Measurements from ENCODE around the gene SRD5A3. TPM values are rescaled to one million over a fixed set of nuclear protein-coding genes. Genes with fewer than 3 reads are reported as not detected.

SRD5A3 gene
- total and polyA plus RNA-seq, 5 experiments from 2014 or later = 3.2 to 14.8 (median 7.5) TPM

DNA sequence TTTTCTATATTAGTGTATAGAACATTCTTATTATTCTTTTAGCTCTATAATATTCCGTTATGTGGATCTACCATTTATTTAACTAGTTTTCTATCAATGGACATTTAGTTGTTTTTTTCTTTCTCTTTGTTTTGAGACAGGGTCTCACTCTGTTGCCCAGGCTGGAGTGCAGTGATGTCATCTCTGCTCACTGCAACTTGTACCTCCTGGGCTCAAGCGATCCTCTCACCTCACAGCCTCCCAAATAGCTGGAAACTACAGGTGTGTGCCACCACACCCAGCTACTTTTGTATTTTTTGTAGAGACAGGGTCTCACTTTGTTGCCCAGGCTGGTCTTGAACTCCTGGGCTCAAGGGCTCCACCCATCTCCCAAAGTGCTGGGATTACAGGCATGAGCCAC, 60.5 kb downstream of the SRD5A3 start:
- DNase-seq = no peak
- no peaks in the 10 kb centered on the region for H3K27me3 Mint-ChIP-seq
- peak overlapping the region in 1 of 10 donors; percentile 48 for H3K27ac Mint-ChIP-seq
- H3K4me1 Mint-ChIP-seq = peaks cover 15 to 50% (median 45%) of the 10 kb centered on the region in 4 donors
- no peaks in the 10 kb centered on the region for H3K9me3 Mint-ChIP-seq
- peaks cover 0 to 39% (median 5%) of the 10 kb centered on the region in 3 donors for H3K36me3 Mint-ChIP-seq
- no peak overlapping the region for H3K4me3 Mint-ChIP-seq
- no peak for ATAC-seq
- POLR2A ChIA-PET = no interaction called here

GRCh38 chr4:55407119-55407518, 61.1 kb downstream of the SRD5A3 start:
- peaks cover 15 to 54% (median 46%) of the 10 kb centered on the region in 4 donors for H3K4me1 Mint-ChIP-seq
- POLR2A ChIA-PET = no interaction called here

GRCh38 chr4:55407764-55408163, 61.7 kb downstream of the SRD5A3 start:
- no peaks in the 10 kb centered on the region for H3K9me3 Mint-ChIP-seq
- peaks cover 15 to 52% (median 46%) of the 10 kb centered on the region in 4 donors for H3K4me1 Mint-ChIP-seq
- ATAC-seq (no peak), DNase-seq (no peak)
- H3K27ac Mint-ChIP-seq = no peak overlapping the region
- no peak overlapping the region for H3K4me3 Mint-ChIP-seq
- no peaks in the 10 kb centered on the region for H3K27me3 Mint-ChIP-seq
- H3K36me3 Mint-ChIP-seq = peaks cover 0 to 47% (median 5%) of the 10 kb centered on the region in 3 donors
- POLR2A ChIA-PET = no interaction called here

More at GRCh38 chr4:55407119-55407518, 61.1 kb downstream of the SRD5A3 start:
- no peak for ATAC-seq
- DNase-seq = no peak
- Mint-ChIP-seq H3K36me3 (peaks cover 0 to 44% (median 5%) of the 10 kb centered on the region in 3 donors), H3K27me3 (no peaks in the 10 kb centered on the region), H3K27ac (peak overlapping the region in 2 of 10 donors; percentile 8 to 56), H3K9me3 (no peaks in the 10 kb centered on the region), H3K4me3 (peak overlapping the region in 1 of 10 donors; percentile 25)

- DNase-seq = peak in 1 of 10 donors; percentile 16
- H3K4me1 Mint-ChIP-seq = peaks cover 12 to 46% (median 39%) of the 10 kb centered on the region in 4 donors
- ATAC-seq = no peak
These were observed 63.6 kb downstream of the SRD5A3 start for GRCh38 chr4:55409468-55410171.

GRCh38 chr4:55410431-55410830, 64.4 kb downstream of the SRD5A3 start:
- DNase-seq (no peak), ATAC-seq (no peak)
- Mint-ChIP-seq H3K27ac (peak overlapping the region in 3 of 10 donors; percentile 38 to 62 (median 47)), H3K4me3 (no peak overlapping the region), H3K9me3 (no peaks in the 10 kb centered on the region), H3K36me3 (peaks cover 0 to 40% (median 3%) of the 10 kb centered on the region in 3 donors), H3K27me3 (no peaks in the 10 kb centered on the region), H3K4me1 (peaks cover 10 to 43% (median 37%) of the 10 kb centered on the region in 4 donors)
- POLR2A ChIA-PET = no interaction called here

More at GRCh38 chr4:55409468-55410171, 63.6 kb downstream of the SRD5A3 start:
- H3K4me3 Mint-ChIP-seq = no peak overlapping the region
- H3K36me3 Mint-ChIP-seq = peaks cover 0 to 39% (median 5%) of the 10 kb centered on the region in 3 donors
- no peaks in the 10 kb centered on the region for H3K27me3 Mint-ChIP-seq
- POLR2A ChIA-PET = interaction anchor here (1.2 kb wide), 1 partner anchor 14 kb away, joined by 5 read pairs; the partner anchor contains the start of gene TMEM165
- no peaks in the 10 kb centered on the region for H3K9me3 Mint-ChIP-seq
- peak overlapping the region in 3 of 10 donors; percentile 36 to 53 (median 47) for H3K27ac Mint-ChIP-seq

GRCh38 chr4:55411621-55412020, 65.6 kb downstream of the SRD5A3 start:
- Mint-ChIP-seq H3K36me3 (peaks cover 0 to 37% (median 6%) of the 10 kb centered on the region in 3 donors), H3K4me1 (peaks cover 7 to 35% (median 29%) of the 10 kb centered on the region in 4 donors), H3K27me3 (no peaks in the 10 kb centered on the region), H3K9me3 (no peaks in the 10 kb centered on the region), H3K27ac (peak overlapping the region in 1 of 10 donors; percentile 26), H3K4me3 (no peak overlapping the region)
- no peak for DNase-seq
- POLR2A ChIA-PET = no interaction called here
- ATAC-seq = no peak

DNA sequence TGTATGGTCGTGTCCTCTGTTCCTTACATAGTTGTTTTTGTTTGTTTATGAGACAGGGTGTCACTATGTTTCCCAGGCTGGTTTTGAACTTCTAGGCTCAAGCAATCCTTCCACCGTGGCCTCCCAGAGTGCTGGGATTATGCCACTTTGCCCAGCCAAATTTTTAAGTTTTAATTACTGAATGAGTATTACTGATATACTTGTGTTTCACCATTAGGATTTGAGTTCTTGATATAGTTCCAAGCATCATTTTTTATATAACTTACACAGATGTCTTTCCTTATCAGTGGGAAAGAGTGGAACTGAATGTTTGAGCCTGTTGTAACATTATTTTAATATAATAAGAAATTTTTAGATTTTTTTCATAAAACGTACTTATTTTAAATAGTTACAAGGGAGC, 70.1 kb downstream of the SRD5A3 start:
- no peak overlapping the region for H3K27ac Mint-ChIP-seq
- no peaks in the 10 kb centered on the region for H3K27me3 Mint-ChIP-seq
- no peaks in the 10 kb centered on the region for H3K9me3 Mint-ChIP-seq
- no peak for DNase-seq
- H3K4me3 Mint-ChIP-seq = no peak overlapping the region
- H3K4me1 Mint-ChIP-seq = peaks cover 0 to 7% (median 5%) of the 10 kb centered on the region in 4 donors
- ATAC-seq = no peak
- POLR2A ChIA-PET = no interaction called here
- peaks cover 5 to 65% (median 9%) of the 10 kb centered on the region in 3 donors for H3K36me3 Mint-ChIP-seq

Other genes starting within 250 kb of the SRD5A3 start
- gene KDR, start 220.6 kb upstream of the SRD5A3 start, total RNA-seq = not detected
- gene KDR, start 220.6 kb upstream of the SRD5A3 start, polyA plus RNA-seq = not detected
- 10 to 100 TPM; 62.5 to 63.3 TPM for gene TMEM165, start 49.7 kb downstream of the SRD5A3 start, total RNA-seq
- gene TMEM165, start 49.7 kb downstream of the SRD5A3 start, polyA plus RNA-seq = 10 to 100 TPM; 16.0 to 32.7 (median 25.9) TPM
- 10 to 100 TPM; 10.9 to 12.6 TPM for gene CLOCK, start 200.7 kb downstream of the SRD5A3 start, total RNA-seq
- 1 to 10 TPM; 4.8 to 5.2 (median 5.1) TPM for gene CLOCK, start 200.7 kb downstream of the SRD5A3 start, polyA plus RNA-seq
- not detected for gene PDCL2, start 246.0 kb downstream of the SRD5A3 start, total RNA-seq
- gene PDCL2, start 246.0 kb downstream of the SRD5A3 start, polyA plus RNA-seq = not detected